ENCODE data around the gene TET3. TPM values are rescaled to one million over a fixed set of nuclear protein-coding genes. Genes with fewer than 3 reads are reported as not detected.
A peak's percentile ranks its signal among the peaks of the same experiment; 100 is the strongest.

The TET3 gene
- total RNA-seq, 1 donor from 2014 or later = 21.5 TPM

GRCh38 chr2:74024216-74024615 is 39.5 kb downstream of the TET3 start:
- Histone ChIP-seq H3K9me3 (no peaks in the 10 kb centered on the region), H3K4me3 (no peak overlapping the region), H3K4me1 (peaks cover 22% of the 10 kb centered on the region), H3K36me3 (no peaks in the 10 kb centered on the region), H3K27me3 (ENCODE audit: low read depth) (no peaks in the 10 kb centered on the region), H3K27ac (no peak overlapping the region)
- intact Hi-C loops (cut with DNase I) = no loop called here
- ATAC-seq = no peak
- DNase-seq = no peak
- no peak for TF ChIP-seq CTCF (IDR thresholded peaks at IDR 0.05)

GRCh38 chr2:74025971-74026612 is 41.4 kb downstream of the TET3 start:
- Histone ChIP-seq H3K27ac (no peak overlapping the region), H3K4me3 (no peak overlapping the region), H3K36me3 (no peaks in the 10 kb centered on the region), H3K9me3 (no peaks in the 10 kb centered on the region), H3K4me1 (peaks cover 21% of the 10 kb centered on the region), H3K27me3 (ENCODE audit: low read depth) (no peaks in the 10 kb centered on the region)
- no peak for TF ChIP-seq CTCF (IDR thresholded peaks at IDR 0.05)
- no peak for DNase-seq
- ATAC-seq = peak; percentile 16 to 46
- intact Hi-C loops (cut with DNase I) = no loop called here

DNA sequence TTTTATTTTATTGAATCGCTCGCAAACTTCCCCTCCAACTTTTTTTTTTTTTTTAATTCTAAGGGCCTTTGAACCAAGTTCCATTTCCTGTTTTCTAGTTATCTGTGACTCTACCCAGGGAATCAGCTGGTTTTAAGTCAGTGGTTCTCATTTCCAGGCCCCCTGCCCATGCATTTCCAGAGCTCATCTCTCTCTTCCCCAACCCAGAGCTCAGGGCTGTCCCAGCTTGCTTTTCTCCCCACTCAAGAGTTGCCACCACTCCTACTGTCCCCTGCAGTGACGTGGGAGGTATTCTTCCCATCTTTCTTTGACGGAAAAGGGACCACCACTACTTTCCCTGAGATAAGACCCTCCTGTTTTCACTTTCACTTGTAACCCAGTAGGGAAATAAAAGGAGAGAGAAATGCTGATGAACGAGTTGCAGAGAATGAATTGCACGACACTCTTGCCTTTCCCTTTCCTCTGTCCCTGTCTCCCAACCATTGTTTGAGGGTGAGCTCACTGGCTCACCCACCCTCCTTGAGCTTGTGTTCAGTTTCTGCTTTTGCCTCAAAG is 42.1 kb downstream of the TET3 start:
- Histone ChIP-seq H3K4me1 (peaks cover 21% of the 10 kb centered on the region), H3K36me3 (no peaks in the 10 kb centered on the region), H3K27ac (no peak overlapping the region), H3K4me3 (no peak overlapping the region), H3K9me3 (no peaks in the 10 kb centered on the region), H3K27me3 (ENCODE audit: low read depth) (no peaks in the 10 kb centered on the region)
- peak; percentile 37 to 43 for ATAC-seq
- no peak for DNase-seq
- intact Hi-C loops (cut with DNase I) = no loop called here
- TF ChIP-seq CTCF (IDR thresholded peaks at IDR 0.05) = no peak

DNA sequence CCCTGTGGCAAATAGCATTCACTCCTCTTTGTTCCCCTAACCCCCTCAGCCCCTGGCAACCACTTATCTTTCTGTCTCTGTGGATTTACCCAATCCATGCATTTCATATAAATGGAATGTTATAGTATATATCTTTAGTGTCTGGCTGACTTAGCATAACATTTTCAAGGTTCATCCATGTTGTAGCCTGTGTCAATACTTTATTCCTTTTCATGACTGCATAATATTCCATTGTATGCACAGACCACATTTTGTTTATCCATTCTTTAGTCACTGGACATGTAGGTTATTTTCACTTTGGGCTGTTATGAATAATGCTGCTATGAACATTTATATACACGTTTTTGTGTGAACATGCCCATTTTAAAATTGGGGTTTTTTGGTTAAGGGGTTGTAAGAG is 42.8 kb downstream of the TET3 start:
- TF ChIP-seq CTCF (IDR thresholded peaks at IDR 0.05) = no peak
- Histone ChIP-seq H3K4me3 (no peak overlapping the region), H3K27ac (no peak overlapping the region), H3K9me3 (no peaks in the 10 kb centered on the region), H3K4me1 (peaks cover 21% of the 10 kb centered on the region), H3K27me3 (ENCODE audit: low read depth) (no peaks in the 10 kb centered on the region), H3K36me3 (no peaks in the 10 kb centered on the region)
- no peak for DNase-seq
- no peak for ATAC-seq
- intact Hi-C loops (cut with DNase I) = no loop called here

- no peak for TF ChIP-seq CTCF (IDR thresholded peaks at IDR 0.05)
- intact Hi-C loops (cut with DNase I) = no loop called here
Observed at GRCh38 chr2:74028290-74028689, 43.6 kb downstream of the TET3 start.

More at GRCh38 chr2:74028290-74028689, 43.6 kb downstream of the TET3 start:
- Histone ChIP-seq H3K27me3 (ENCODE audit: low read depth) (no peaks in the 10 kb centered on the region), H3K4me1 (peaks cover 29% of the 10 kb centered on the region), H3K36me3 (no peaks in the 10 kb centered on the region), H3K27ac (no peak overlapping the region), H3K4me3 (no peak overlapping the region), H3K9me3 (no peaks in the 10 kb centered on the region)
- DNase-seq (no peak), ATAC-seq (no peak)
